ENCODE results near the gene THAP7.
A peak's percentile ranks its signal among the peaks of the same experiment; 100 is the strongest.

Gene THAP7

GRCh38 chr22:20964090-20964798 lies 37.7 kb downstream of the THAP7 start:
- no peak for DNase-seq (ENCODE audit: low read depth)

- no peak for DNase-seq (ENCODE audit: low read depth)
Measured at GRCh38 chr22:20963201-20964052, 38.5 kb downstream of the THAP7 start.

GRCh38 chr22:20962491-20962945 lies 39.4 kb downstream of the THAP7 start:
- DNase-seq (ENCODE audit: low read depth): no peak

GRCh38 chr22:20960609-20961008 lies 41.3 kb downstream of the THAP7 start:
- no peak for DNase-seq (ENCODE audit: low read depth)

- DNase-seq (ENCODE audit: low read depth): no peak
Measured at GRCh38 chr22:20959578-20960461, 42.1 kb downstream of the THAP7 start.

- DNase-seq (ENCODE audit: low read depth): no peak
Measured at GRCh38 chr22:20957683-20958431, 44.1 kb downstream of the THAP7 start.

GRCh38 chr22:20957102-20957682 lies 44.7 kb downstream of the THAP7 start:
- DNase-seq (ENCODE audit: low read depth): no peak

GRCh38 chr22:20956258-20957101 lies 45.4 kb downstream of the THAP7 start:
- no peak for DNase-seq (ENCODE audit: low read depth)

- no peak for DNase-seq (ENCODE audit: low read depth)
Measured at GRCh38 chr22:20955548-20955947, 46.4 kb downstream of the THAP7 start.

- peak; percentile 29 for DNase-seq (ENCODE audit: low read depth)
Measured at GRCh38 chr22:20953668-20954500, 48.0 kb downstream of the THAP7 start.

GRCh38 chr22:20953342-20953608 lies 48.6 kb downstream of the THAP7 start:
- DNase-seq (ENCODE audit: low read depth): no peak

GRCh38 chr22:20952544-20953341 lies 49.2 kb downstream of the THAP7 start:
- DNase-seq (ENCODE audit: low read depth): no peak

GRCh38 chr22:20951932-20952380 lies 50.0 kb downstream of the THAP7 start:
- no peak for DNase-seq (ENCODE audit: low read depth)

- no peak for DNase-seq (ENCODE audit: low read depth)
Measured at GRCh38 chr22:20951151-20951931, 50.6 kb downstream of the THAP7 start.

- no peak for DNase-seq (ENCODE audit: low read depth)
Measured at GRCh38 chr22:20949698-20950183, 52.2 kb downstream of the THAP7 start.

All from fibroblast of the conjunctiva (primary cell).